ENCODE measurements around the gene EMC9.

The EMC9 gene

GRCh38 chr14:24102357-24103048, 38.9 kb downstream of the EMC9 start:
- no peak for DNase-seq

GRCh38 chr14:24100982-24101494, 40.4 kb downstream of the EMC9 start:
- DNase-seq: no peak

GRCh38 chr14:24100197-24100981, 41.0 kb downstream of the EMC9 start:
- no peak for DNase-seq

GRCh38 chr14:24098927-24099813, 42.2 kb downstream of the EMC9 start:
- DNase-seq: peak; percentile 15

GRCh38 chr14:24098229-24098926, 43.0 kb downstream of the EMC9 start:
- DNase-seq: no peak

GRCh38 chr14:24096545-24097181, 44.7 kb downstream of the EMC9 start:
- no peak for DNase-seq

- DNase-seq: peak; percentile 43
Observed at GRCh38 chr14:24095271-24096068, 45.9 kb downstream of the EMC9 start.

GRCh38 chr14:24094841-24095270, 46.5 kb downstream of the EMC9 start:
- DNase-seq: no peak

- peak; percentile 88 for DNase-seq
Observed at GRCh38 chr14:24093901-24094840, 47.2 kb downstream of the EMC9 start, which contains the start of gene PCK2. Gene PCK2 (plus strand): TSS chr14:24094311. CDS start chr14:24094406, 95 bp downstream.

- DNase-seq: no peak
Observed at GRCh38 chr14:24093207-24093900, 48.0 kb downstream of the EMC9 start.

GRCh38 chr14:24092505-24093206, 48.7 kb downstream of the EMC9 start:
- DNase-seq: no peak

- DNase-seq: no peak
Observed at GRCh38 chr14:24092110-24092504, 49.3 kb downstream of the EMC9 start.

GRCh38 chr14:24089890-24090289, 51.5 kb downstream of the EMC9 start:
- DNase-seq: no peak

All from DMS53 (cell line).